Thoracic aorta (tissue), 2 donors: Measurements from ENCODE around the gene MINDY4. TPM values are rescaled to one million over a fixed set of nuclear protein-coding genes. Genes with fewer than 3 reads are reported as not detected.

Experiments
- ATAC-seq: fragments of 150-250 bp; one replicate; pipeline ENCODE4 v1.8.0; 2017; ENCODE audit warnings: low read depth; ENCODE audit not compliant: insufficient number of reproducible peaks, low FRiP score
- DNase-seq: peaks from one replicate; pipeline ENCODE4 v3.0.0-alpha.2; 2020; ENCODE audit warnings: low spot score
- H3K27ac ChIP-seq, 2 donors: fragments of 200-600 bp; sonication (generic); 1 replicate in 1 of 2; 2 replicates in 1 of 2; pipeline ENCODE4 v1.5.1; 2016; ENCODE audit warnings: mild to moderate bottlenecking in 2 of 2, moderate library complexity in 2 of 2
- H3K27me3 ChIP-seq: fragments of 200-600 bp; sonication (generic); replicated peaks from 2 replicates; pipeline ENCODE4 v1.6.0; 2016; ENCODE audit warnings: mild to moderate bottlenecking; ENCODE audit not compliant: insufficient read depth
- H3K36me3 ChIP-seq: fragments of 200-600 bp; sonication (generic); one replicate; pipeline ENCODE4 v1.5.1; 2016
- H3K4me1 ChIP-seq, 2 donors: fragments of 200-600 bp; sonication (generic); 1 replicate in 1 of 2; 2 replicates in 1 of 2; pipeline versions ENCODE4 v1.5.1 to v1.6.0; 2016; ENCODE audit warnings: low read depth in 2 of 2, mild to moderate bottlenecking in 1 of 2; ENCODE audit not compliant: control insufficient read depth in 1 of 2
- H3K4me3 ChIP-seq: fragments of 200-600 bp; sonication (generic); 2 replicates; pipeline ENCODE4 v1.5.1; 2016; ENCODE audit warnings: mild to moderate bottlenecking
- H3K9me3 ChIP-seq: fragments of 200-600 bp; sonication (generic); 2 replicates; pipeline ENCODE4 v1.5.1; 2016
- CTCF ChIP-seq: fragments of 200-600 bp; sonication (generic); IDR thresholded peaks from one replicate; pipeline ENCODE4 v1.5.1; 2019; ENCODE audit warnings: antibody characterized with exemption
- total RNA-seq, 2 donors: library from RNA; depleted of rRNA; stranded (reverse); fragments of >200 nt; gene quantifications; one replicate each; pipeline versions ENCODE4 v1.1.0 to v1.2.3, GENCODE V29; 2016

MINDY4 gene
- total RNA-seq, 2 donors from 2014 or later = 32.0 to 44.0 TPM

GRCh38 chr7:30849565-30849964 is 78.3 kb downstream of the MINDY4 start:
- H3K36me3 ChIP-seq = no peaks in the 10 kb centered on the region
- no peaks in the 10 kb centered on the region for H3K9me3 ChIP-seq
- peaks cover 39 to 90% of the 10 kb centered on the region in 2 donors for H3K4me1 ChIP-seq
- no peak for TF ChIP-seq CTCF
- ATAC-seq (no peak), DNase-seq (no peak)
- peak overlapping the region; percentile 92 to 99 for H3K27ac ChIP-seq
- H3K27me3 ChIP-seq = no peaks in the 10 kb centered on the region
- H3K4me3 ChIP-seq = no peak overlapping the region

- no peaks in the 10 kb centered on the region for H3K9me3 ChIP-seq
- DNase-seq (no peak), ATAC-seq (no peak)
- H3K36me3 ChIP-seq = no peaks in the 10 kb centered on the region
- no peak for TF ChIP-seq CTCF
- H3K27me3 ChIP-seq = no peaks in the 10 kb centered on the region
- no peak overlapping the region for H3K4me3 ChIP-seq
- peaks cover 31 to 90% of the 10 kb centered on the region in 2 donors for H3K4me1 ChIP-seq
- peak overlapping the region; percentile 92 to 99 for H3K27ac ChIP-seq
Observed at GRCh38 chr7:30850426-30850825, 79.2 kb downstream of the MINDY4 start.

GRCh38 chr7:30851651-30852307 is 80.6 kb downstream of the MINDY4 start:
- Histone ChIP-seq H3K27ac (peak overlapping the region; percentile 92 to 99), H3K27me3 (no peaks in the 10 kb centered on the region), H3K4me1 (peaks cover 28 to 90% of the 10 kb centered on the region in 2 donors), H3K4me3 (peak overlapping the region; percentile 60), H3K36me3 (no peaks in the 10 kb centered on the region), H3K9me3 (no peaks in the 10 kb centered on the region)
- ATAC-seq (peak; percentile 88), DNase-seq (peak; percentile 67)
- TF ChIP-seq CTCF = no peak

- peak overlapping the region; percentile 60 for H3K4me3 ChIP-seq
- DNase-seq (no peak), ATAC-seq (peak; percentile 17)
- H3K4me1 ChIP-seq = peaks cover 28 to 87% of the 10 kb centered on the region in 2 donors
- no peak for TF ChIP-seq CTCF
- peak overlapping the region; percentile 92 to 99 for H3K27ac ChIP-seq
- no peaks in the 10 kb centered on the region for H3K27me3 ChIP-seq
- H3K36me3 ChIP-seq = no peaks in the 10 kb centered on the region
- no peaks in the 10 kb centered on the region for H3K9me3 ChIP-seq
Observed at GRCh38 chr7:30852308-30852684, 81.1 kb downstream of the MINDY4 start.

GRCh38 chr7:30852744-30853288 is 81.6 kb downstream of the MINDY4 start:
- ATAC-seq (no peak), DNase-seq (no peak)
- no peaks in the 10 kb centered on the region for H3K9me3 ChIP-seq
- H3K27me3 ChIP-seq = no peaks in the 10 kb centered on the region
- H3K36me3 ChIP-seq = no peaks in the 10 kb centered on the region
- peak overlapping the region; percentile 92 to 99 for H3K27ac ChIP-seq
- TF ChIP-seq CTCF = no peak
- H3K4me3 ChIP-seq = peak overlapping the region; percentile 60
- peaks cover 28 to 87% of the 10 kb centered on the region in 2 donors for H3K4me1 ChIP-seq
